GM18520 (cell line): ENCODE data around the gene GRK5.

Source experiments
- ATAC-seq: cut with Tn5 transposase; IDR thresholded peaks from one replicate; pipeline ENCODE4 v1.9.1; 2021; ENCODE audit not compliant: unreplicated experiment

GRK5 gene

GRCh38 chr10:119415121-119415520, 207.8 kb downstream of the GRK5 start:
- ATAC-seq: no peak

GRCh38 chr10:119415536-119416503, 208.4 kb downstream of the GRK5 start:
- ATAC-seq: no peak

GRCh38 chr10:119416855-119417254, 209.5 kb downstream of the GRK5 start:
- no peak for ATAC-seq

GRCh38 chr10:119417852-119418251, 210.5 kb downstream of the GRK5 start:
- ATAC-seq: no peak

- ATAC-seq: no peak
Measured at GRCh38 chr10:119418362-119418761, 211.0 kb downstream of the GRK5 start.

- ATAC-seq: no peak
Measured at GRCh38 chr10:119419931-119420330, 212.6 kb downstream of the GRK5 start.

GRCh38 chr10:119420950-119421875, 213.8 kb downstream of the GRK5 start:
- ATAC-seq: no peak

GRCh38 chr10:119421891-119422681, 214.7 kb downstream of the GRK5 start:
- no peak for ATAC-seq

- no peak for ATAC-seq
Measured at GRCh38 chr10:119422682-119423509, 215.5 kb downstream of the GRK5 start.

- no peak for ATAC-seq
Measured at GRCh38 chr10:119423510-119424257, 216.3 kb downstream of the GRK5 start.

- ATAC-seq: no peak
Measured at GRCh38 chr10:119424258-119424975, 217.0 kb downstream of the GRK5 start.

- no peak for ATAC-seq
Measured at GRCh38 chr10:119425102-119425880, 217.9 kb downstream of the GRK5 start.

- no peak for ATAC-seq
Measured at GRCh38 chr10:119425881-119426170, 218.5 kb downstream of the GRK5 start.

- ATAC-seq: no peak
Measured at GRCh38 chr10:119426699-119427098, 219.3 kb downstream of the GRK5 start.

GRCh38 chr10:119427263-119427864, 220.0 kb downstream of the GRK5 start:
- no peak for ATAC-seq

- no peak for ATAC-seq
Measured at GRCh38 chr10:119428789-119429188, 221.4 kb downstream of the GRK5 start.

- ATAC-seq: no peak
Measured at GRCh38 chr10:119429771-119430170, 222.4 kb downstream of the GRK5 start.
